ENCODE data around the gene GPR89A.

The GPR89A gene

GRCh38 chr1:145688924-145689323 is 81.1 kb downstream of the GPR89A start:
- H3K23ac ChIP-seq (ENCODE audit: low read length in 2 of 2): no peak overlapping the region
- no peak overlapping the region for H3K4me2 ChIP-seq (ENCODE audit: low read length, poor library complexity, severe bottlenecking)
- DNase-seq: no peak
- no peaks in the 10 kb centered on the region for H3K79me1 ChIP-seq (replicated peaks; ENCODE audit: low read length, poor library complexity, severe bottlenecking)
- H3K4ac ChIP-seq (ENCODE audit: low read depth in 1 of 2, low read length in 2 of 2): no peak overlapping the region
- H3K18ac ChIP-seq (ENCODE audit: low read depth in 1 of 2, low read length in 2 of 2): no peak overlapping the region
- no peak overlapping the region for H4K8ac ChIP-seq (ENCODE audit: low read length)
- H2AFZ ChIP-seq (ENCODE audit: low read depth, low read length): no peak overlapping the region
- H2BK12ac ChIP-seq (ENCODE audit: low read length in 2 of 2): no peak overlapping the region
- H3K14ac ChIP-seq (ENCODE audit: low read length in 2 of 2): no peak overlapping the region
- no peak overlapping the region for H3K9ac ChIP-seq (ENCODE audit: low read length)
- H3K9me3 ChIP-seq (ENCODE audit: control insufficient read depth, low read length): no peaks in the 10 kb centered on the region
- H4K91ac ChIP-seq (ENCODE audit: low read length): no peak overlapping the region
- no peaks in the 10 kb centered on the region for H3K36me3 ChIP-seq (ENCODE audit: control insufficient read depth in 1 of 2, insufficient read depth in 2 of 2, low read depth in 1 of 2, low read length in 2 of 2)
- peaks cover 8% of the 10 kb centered on the region for H3K4me1 ChIP-seq (ENCODE audit: control insufficient read depth, insufficient read depth, low read depth, low read length)
- no peak overlapping the region for H2AK5ac ChIP-seq (ENCODE audit: low read length, severe bottlenecking)
- 96% methylated on average over 6 of the region's 6 CpGs for WGBS
- no peak overlapping the region for H2BK15ac ChIP-seq (ENCODE audit: low read depth, poor library complexity, severe bottlenecking)
- no peak overlapping the region for H3K4me3 ChIP-seq (ENCODE audit: insufficient read depth in 1 of 2, low read depth in 1 of 2, low read length in 2 of 2)
- no peak overlapping the region for H3K27ac ChIP-seq (ENCODE audit: low read length, poor library complexity, severe bottlenecking)
- H2BK5ac ChIP-seq (ENCODE audit: low read depth, low read length, poor library complexity, severe bottlenecking): no peak overlapping the region
- H3K27me3 ChIP-seq (ENCODE audit: control insufficient read depth in 1 of 2, insufficient read depth in 1 of 2, low read length in 2 of 2): no peaks in the 10 kb centered on the region
- H2BK120ac ChIP-seq (ENCODE audit: low read depth, low read length): no peak overlapping the region

- no peak overlapping the region for H2BK120ac ChIP-seq (ENCODE audit: low read depth, low read length)
These were observed 82.1 kb downstream of the GPR89A start for GRCh38 chr1:145689922-145690321.

DNA sequence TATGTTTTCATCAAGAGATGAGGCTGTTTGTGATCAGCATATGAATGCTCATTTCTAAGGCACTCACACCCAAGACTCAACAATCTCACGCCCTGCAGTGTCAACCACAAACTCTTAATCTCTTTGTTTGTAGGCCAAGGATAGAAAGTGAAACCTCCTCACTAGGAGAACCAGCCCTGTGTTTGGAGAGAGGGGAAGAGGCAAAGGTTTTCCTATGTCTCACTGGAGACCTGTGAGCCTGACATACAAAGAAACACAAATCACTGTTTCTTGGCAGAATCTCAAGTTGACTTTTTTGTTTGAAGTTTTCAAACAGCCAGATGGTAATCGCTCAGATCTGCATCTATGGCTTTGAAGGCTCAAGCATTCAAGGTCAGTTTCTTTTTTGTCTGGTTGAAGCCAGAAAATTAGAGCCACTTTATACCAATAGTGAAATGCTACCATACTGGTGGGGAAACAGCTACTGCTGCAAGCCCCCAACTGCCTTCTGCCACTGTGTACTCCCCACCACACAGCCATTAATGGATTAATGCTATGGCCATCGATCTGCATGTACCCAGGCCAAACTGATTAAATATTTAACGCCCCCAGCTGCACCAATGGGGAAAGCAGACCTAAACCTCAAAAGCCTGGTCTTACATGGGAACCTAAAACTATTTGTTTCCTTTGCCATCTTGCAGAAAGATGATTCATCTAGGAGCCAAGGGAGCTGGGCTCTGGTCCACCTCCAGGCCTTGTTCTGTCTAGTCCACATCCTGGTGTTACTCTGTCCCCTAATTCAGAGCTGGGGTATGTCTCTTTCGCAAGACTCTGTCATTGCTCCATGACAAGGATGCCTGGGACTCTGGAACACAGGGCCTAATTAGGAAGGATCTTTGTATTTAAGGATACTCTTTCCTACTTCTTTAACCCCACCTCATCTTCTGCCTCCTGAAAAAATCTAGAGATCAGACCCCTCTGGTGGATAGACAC is 83.1 kb downstream of the GPR89A start:
- H3K18ac ChIP-seq (ENCODE audit: low read depth in 1 of 2, low read length in 2 of 2): no peak overlapping the region
- H4K8ac ChIP-seq (ENCODE audit: low read length): no peak overlapping the region
- H2BK15ac ChIP-seq (ENCODE audit: low read depth, poor library complexity, severe bottlenecking): no peak overlapping the region
- no peak overlapping the region for H2BK5ac ChIP-seq (ENCODE audit: low read depth, low read length, poor library complexity, severe bottlenecking)
- H3K4me2 ChIP-seq (ENCODE audit: low read length, poor library complexity, severe bottlenecking): no peak overlapping the region
- peak overlapping the region in 1 of 2 experiments; percentile 38 for H3K4me3 ChIP-seq (ENCODE audit: insufficient read depth in 1 of 2, low read depth in 1 of 2, low read length in 2 of 2)
- peak; percentile 64 for DNase-seq
- peak overlapping the region; percentile 22 for H3K27ac ChIP-seq (ENCODE audit: low read length, poor library complexity, severe bottlenecking)
- no peaks in the 10 kb centered on the region for H3K36me3 ChIP-seq (ENCODE audit: control insufficient read depth in 1 of 2, insufficient read depth in 2 of 2, low read depth in 1 of 2, low read length in 2 of 2)
- no peak overlapping the region for H2BK120ac ChIP-seq (ENCODE audit: low read depth, low read length)
- no peak overlapping the region for H3K23ac ChIP-seq (ENCODE audit: low read length in 2 of 2)
- H3K79me1 ChIP-seq (replicated peaks; ENCODE audit: low read length, poor library complexity, severe bottlenecking): no peaks in the 10 kb centered on the region
- H3K4ac ChIP-seq (ENCODE audit: low read depth in 1 of 2, low read length in 2 of 2): no peak overlapping the region
- H3K9ac ChIP-seq (ENCODE audit: low read length): no peak overlapping the region
- H2AK5ac ChIP-seq (ENCODE audit: low read length, severe bottlenecking): peak overlapping the region; percentile 65
- no peaks in the 10 kb centered on the region for H3K27me3 ChIP-seq (ENCODE audit: control insufficient read depth in 1 of 2, insufficient read depth in 1 of 2, low read length in 2 of 2)
- no peak overlapping the region for H4K91ac ChIP-seq (ENCODE audit: low read length)
- peaks cover 8% of the 10 kb centered on the region for H3K4me1 ChIP-seq (ENCODE audit: control insufficient read depth, insufficient read depth, low read depth, low read length)
- H2AFZ ChIP-seq (ENCODE audit: low read depth, low read length): no peak overlapping the region
- 92% methylated on average over 4 of the region's 5 CpGs for WGBS
- H2BK12ac ChIP-seq (ENCODE audit: low read length in 2 of 2): no peak overlapping the region
- H3K14ac ChIP-seq (ENCODE audit: low read length in 2 of 2): no peak overlapping the region
- H3K9me3 ChIP-seq (ENCODE audit: control insufficient read depth, low read length): no peaks in the 10 kb centered on the region

More at GRCh38 chr1:145689922-145690321, 82.1 kb downstream of the GPR89A start:
- DNase-seq: no peak
- H3K36me3 ChIP-seq (ENCODE audit: control insufficient read depth in 1 of 2, insufficient read depth in 2 of 2, low read depth in 1 of 2, low read length in 2 of 2): no peaks in the 10 kb centered on the region
- H3K4me2 ChIP-seq (ENCODE audit: low read length, poor library complexity, severe bottlenecking): no peak overlapping the region
- H3K4me1 ChIP-seq (ENCODE audit: control insufficient read depth, insufficient read depth, low read depth, low read length): peaks cover 8% of the 10 kb centered on the region
- no peak overlapping the region for H2AFZ ChIP-seq (ENCODE audit: low read depth, low read length)
- H4K8ac ChIP-seq (ENCODE audit: low read length): no peak overlapping the region
- no peak overlapping the region for H3K14ac ChIP-seq (ENCODE audit: low read length in 2 of 2)
- peak overlapping the region in 1 of 2 experiments; percentile 38 for H3K4me3 ChIP-seq (ENCODE audit: insufficient read depth in 1 of 2, low read depth in 1 of 2, low read length in 2 of 2)
- no peak overlapping the region for H2AK5ac ChIP-seq (ENCODE audit: low read length, severe bottlenecking)
- no peak overlapping the region for H3K18ac ChIP-seq (ENCODE audit: low read depth in 1 of 2, low read length in 2 of 2)
- H2BK12ac ChIP-seq (ENCODE audit: low read length in 2 of 2): no peak overlapping the region
- WGBS: 97% methylated on average over 6 of the region's 6 CpGs
- no peak overlapping the region for H3K4ac ChIP-seq (ENCODE audit: low read depth in 1 of 2, low read length in 2 of 2)
- no peak overlapping the region for H3K9ac ChIP-seq (ENCODE audit: low read length)
- no peaks in the 10 kb centered on the region for H3K9me3 ChIP-seq (ENCODE audit: control insufficient read depth, low read length)
- H3K27ac ChIP-seq (ENCODE audit: low read length, poor library complexity, severe bottlenecking): no peak overlapping the region
- H3K27me3 ChIP-seq (ENCODE audit: control insufficient read depth in 1 of 2, insufficient read depth in 1 of 2, low read length in 2 of 2): no peaks in the 10 kb centered on the region
- no peaks in the 10 kb centered on the region for H3K79me1 ChIP-seq (replicated peaks; ENCODE audit: low read length, poor library complexity, severe bottlenecking)
- H3K23ac ChIP-seq (ENCODE audit: low read length in 2 of 2): no peak overlapping the region
- H4K91ac ChIP-seq (ENCODE audit: low read length): peak overlapping the region; percentile 39
- no peak overlapping the region for H2BK15ac ChIP-seq (ENCODE audit: low read depth, poor library complexity, severe bottlenecking)
- H2BK5ac ChIP-seq (ENCODE audit: low read depth, low read length, poor library complexity, severe bottlenecking): no peak overlapping the region

GRCh38 chr1:145692785-145693443 is 85.1 kb downstream of the GPR89A start:
- H4K8ac ChIP-seq (ENCODE audit: low read length): no peak overlapping the region
- no peak overlapping the region for H2AK5ac ChIP-seq (ENCODE audit: low read length, severe bottlenecking)
- DNase-seq: no peak
- no peak overlapping the region for H2BK15ac ChIP-seq (ENCODE audit: low read depth, poor library complexity, severe bottlenecking)
- no peak overlapping the region for H3K4me2 ChIP-seq (ENCODE audit: low read length, poor library complexity, severe bottlenecking)
- no peak overlapping the region for H3K23ac ChIP-seq (ENCODE audit: low read length in 2 of 2)
- H3K79me1 ChIP-seq (replicated peaks; ENCODE audit: low read length, poor library complexity, severe bottlenecking): no peaks in the 10 kb centered on the region
- H3K9me3 ChIP-seq (ENCODE audit: control insufficient read depth, low read length): no peaks in the 10 kb centered on the region
- H2BK120ac ChIP-seq (ENCODE audit: low read depth, low read length): no peak overlapping the region
- peaks cover 8% of the 10 kb centered on the region for H3K4me1 ChIP-seq (ENCODE audit: control insufficient read depth, insufficient read depth, low read depth, low read length)
- no peak overlapping the region for H3K14ac ChIP-seq (ENCODE audit: low read length in 2 of 2)
- no peak overlapping the region for H3K9ac ChIP-seq (ENCODE audit: low read length)
- H3K36me3 ChIP-seq (ENCODE audit: control insufficient read depth in 1 of 2, insufficient read depth in 2 of 2, low read depth in 1 of 2, low read length in 2 of 2): no peaks in the 10 kb centered on the region
- no peak overlapping the region for H3K27ac ChIP-seq (ENCODE audit: low read length, poor library complexity, severe bottlenecking)
- no peak overlapping the region for H2BK12ac ChIP-seq (ENCODE audit: low read length in 2 of 2)
- H3K4ac ChIP-seq (ENCODE audit: low read depth in 1 of 2, low read length in 2 of 2): no peak overlapping the region
- H3K18ac ChIP-seq (ENCODE audit: low read depth in 1 of 2, low read length in 2 of 2): no peak overlapping the region
- H3K4me3 ChIP-seq (ENCODE audit: insufficient read depth in 1 of 2, low read depth in 1 of 2, low read length in 2 of 2): no peak overlapping the region
- H4K91ac ChIP-seq (ENCODE audit: low read length): no peak overlapping the region
- WGBS: 94% methylated on average over 11 of the region's 11 CpGs
- H2AFZ ChIP-seq (ENCODE audit: low read depth, low read length): no peak overlapping the region
- H2BK5ac ChIP-seq (ENCODE audit: low read depth, low read length, poor library complexity, severe bottlenecking): no peak overlapping the region
- H3K27me3 ChIP-seq (ENCODE audit: control insufficient read depth in 1 of 2, insufficient read depth in 1 of 2, low read length in 2 of 2): no peaks in the 10 kb centered on the region

Measured in mesenchymal stem cell (in vitro differentiated cells and primary cell).